ENCODE results near the gene CCDC149. TPM values are rescaled to one million over a fixed set of nuclear protein-coding genes. Genes with fewer than 3 reads are reported as not detected.

The CCDC149 gene
- total and polyA plus RNA-seq, 2 experiments from 2014 or later: 12.3 to 13.3 TPM

DNA sequence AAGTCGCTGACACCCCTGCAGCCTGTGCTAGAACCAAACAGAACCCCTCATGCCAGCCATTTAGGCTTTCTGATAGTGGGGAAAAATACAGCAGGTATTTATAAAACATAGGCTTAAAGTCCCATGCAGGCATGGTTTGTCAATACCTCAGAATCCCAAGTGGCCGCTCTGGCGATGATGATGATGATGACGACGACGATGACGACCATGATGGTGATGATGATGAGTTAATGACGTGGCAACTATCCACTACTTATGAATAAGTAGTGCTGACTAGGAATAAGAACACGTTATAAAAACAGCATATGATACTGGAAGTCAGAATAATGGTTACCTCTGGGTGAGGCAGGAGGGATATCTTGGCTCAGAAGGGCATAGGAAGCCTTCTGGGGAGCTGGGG is 18.0 kb downstream of the CCDC149 start:
- H4K20me1 ChIP-seq (ENCODE audit: insufficient read depth, poor library complexity, severe bottlenecking): no peaks in the 10 kb centered on the region
- H3K27ac ChIP-seq: no peak overlapping the region
- WGBS (ENCODE audit: low lambda C conversion rate, missing lambda C conversion rate): 96% methylated on average over 9 of the region's 9 CpGs
- no peaks in the 10 kb centered on the region for H3K4me1 ChIP-seq (ENCODE audit: insufficient read depth)
- H3K4me3 ChIP-seq: no peak overlapping the region
- H3K27me3 ChIP-seq: no peaks in the 10 kb centered on the region
- H3K9me2 ChIP-seq (replicated peaks; ENCODE audit: insufficient read depth): no peaks in the 10 kb centered on the region
- H3K4me2 ChIP-seq: no peak overlapping the region
- no peaks in the 10 kb centered on the region for H3K36me3 ChIP-seq (replicated peaks; ENCODE audit: insufficient read depth, low read depth)
- no peak for DNase-seq (ENCODE audit: low spot score)
- TF ChIP-seq EZH2 (IDR thresholded peaks at IDR 0.05; ENCODE audit: borderline replicate concordance): no peak
- TF ChIP-seq EZH2phosphoT487 (IDR thresholded peaks at IDR 0.05; ENCODE audit: low read depth, severe bottlenecking, unreplicated experiment): no peak
- TF ChIP-seq, protein P1, sequence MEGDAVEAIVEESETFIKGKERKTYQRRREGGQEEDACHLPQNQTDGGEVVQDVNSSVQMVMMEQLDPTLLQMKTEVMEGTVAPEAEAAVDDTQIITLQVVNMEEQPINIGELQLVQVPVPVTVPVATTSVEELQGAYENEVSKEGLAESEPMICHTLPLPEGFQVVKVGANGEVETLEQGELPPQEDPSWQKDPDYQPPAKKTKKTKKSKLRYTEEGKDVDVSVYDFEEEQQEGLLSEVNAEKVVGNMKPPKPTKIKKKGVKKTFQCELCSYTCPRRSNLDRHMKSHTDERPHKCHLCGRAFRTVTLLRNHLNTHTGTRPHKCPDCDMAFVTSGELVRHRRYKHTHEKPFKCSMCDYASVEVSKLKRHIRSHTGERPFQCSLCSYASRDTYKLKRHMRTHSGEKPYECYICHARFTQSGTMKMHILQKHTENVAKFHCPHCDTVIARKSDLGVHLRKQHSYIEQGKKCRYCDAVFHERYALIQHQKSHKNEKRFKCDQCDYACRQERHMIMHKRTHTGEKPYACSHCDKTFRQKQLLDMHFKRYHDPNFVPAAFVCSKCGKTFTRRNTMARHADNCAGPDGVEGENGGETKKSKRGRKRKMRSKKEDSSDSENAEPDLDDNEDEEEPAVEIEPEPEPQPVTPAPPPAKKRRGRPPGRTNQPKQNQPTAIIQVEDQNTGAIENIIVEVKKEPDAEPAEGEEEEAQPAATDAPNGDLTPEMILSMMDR (IDR thresholded peaks at IDR 0.05; ENCODE audit: poor library complexity): no peak
- H3K79me2 ChIP-seq: no peaks in the 10 kb centered on the region
- H3K9me3 ChIP-seq (ENCODE audit: low read depth): no peaks in the 10 kb centered on the region
- no peak overlapping the region for H2AFZ ChIP-seq

GRCh38 chr4:24894243-24894642 is 18.6 kb downstream of the CCDC149 start:
- no peak for TF ChIP-seq EZH2phosphoT487 (IDR thresholded peaks at IDR 0.05; ENCODE audit: low read depth, severe bottlenecking, unreplicated experiment)
- TF ChIP-seq, protein P1 (IDR thresholded peaks at IDR 0.05; ENCODE audit: poor library complexity): no peak
- no peak for TF ChIP-seq EZH2 (IDR thresholded peaks at IDR 0.05; ENCODE audit: borderline replicate concordance)
- WGBS (ENCODE audit: low lambda C conversion rate, missing lambda C conversion rate): 93% methylated on average over 1 of the region's 1 CpG

DNA sequence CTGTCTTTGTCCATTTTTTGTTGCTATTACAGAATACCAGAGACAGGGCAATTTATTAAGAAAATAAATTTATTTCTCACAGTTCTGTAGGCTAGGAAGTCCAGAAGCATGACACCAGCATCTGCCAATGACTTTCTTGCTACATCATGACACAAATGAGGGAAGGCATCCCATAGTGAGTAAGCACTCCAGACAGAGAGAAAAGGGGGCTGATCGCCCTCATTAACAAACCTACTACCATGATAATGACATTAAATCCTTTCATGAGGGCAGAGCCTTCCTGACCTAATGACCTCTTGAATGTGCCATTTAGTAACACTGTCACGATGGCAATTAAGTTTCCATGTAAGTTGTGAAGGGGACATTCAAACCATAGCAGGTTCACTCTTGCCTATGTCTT is 20.1 kb downstream of the CCDC149 start:
- H3K4me2 ChIP-seq: no peak overlapping the region
- H4K20me1 ChIP-seq (ENCODE audit: insufficient read depth, poor library complexity, severe bottlenecking): no peaks in the 10 kb centered on the region
- no peaks in the 10 kb centered on the region for H3K9me2 ChIP-seq (replicated peaks; ENCODE audit: insufficient read depth)
- H3K27ac ChIP-seq: no peak overlapping the region
- H3K27me3 ChIP-seq: no peaks in the 10 kb centered on the region
- H2AFZ ChIP-seq: no peak overlapping the region
- H3K79me2 ChIP-seq: no peaks in the 10 kb centered on the region
- no peaks in the 10 kb centered on the region for H3K4me1 ChIP-seq (ENCODE audit: insufficient read depth)
- 90% methylated on average over 2 of the region's 2 CpGs for WGBS (ENCODE audit: low lambda C conversion rate, missing lambda C conversion rate)
- no peak overlapping the region for H3K4me3 ChIP-seq
- no peak for DNase-seq (ENCODE audit: low spot score)
- TF ChIP-seq, protein P1 (IDR thresholded peaks at IDR 0.05; ENCODE audit: poor library complexity): no peak
- TF ChIP-seq EZH2 (IDR thresholded peaks at IDR 0.05; ENCODE audit: borderline replicate concordance): no peak
- TF ChIP-seq EZH2phosphoT487 (IDR thresholded peaks at IDR 0.05; ENCODE audit: low read depth, severe bottlenecking, unreplicated experiment): no peak
- no peaks in the 10 kb centered on the region for H3K36me3 ChIP-seq (replicated peaks; ENCODE audit: insufficient read depth, low read depth)
- H3K9me3 ChIP-seq (ENCODE audit: low read depth): no peaks in the 10 kb centered on the region

More at GRCh38 chr4:24894243-24894642, 18.6 kb downstream of the CCDC149 start:
- DNase-seq (ENCODE audit: low spot score): no peak
- H3K79me2 ChIP-seq: no peaks in the 10 kb centered on the region
- no peaks in the 10 kb centered on the region for H3K9me2 ChIP-seq (replicated peaks; ENCODE audit: insufficient read depth)
- no peaks in the 10 kb centered on the region for H3K4me1 ChIP-seq (ENCODE audit: insufficient read depth)
- H2AFZ ChIP-seq: no peak overlapping the region
- H4K20me1 ChIP-seq (ENCODE audit: insufficient read depth, poor library complexity, severe bottlenecking): no peaks in the 10 kb centered on the region
- no peak overlapping the region for H3K4me3 ChIP-seq
- no peak overlapping the region for H3K27ac ChIP-seq
- no peak overlapping the region for H3K4me2 ChIP-seq
- H3K36me3 ChIP-seq (replicated peaks; ENCODE audit: insufficient read depth, low read depth): no peaks in the 10 kb centered on the region
- no peaks in the 10 kb centered on the region for H3K27me3 ChIP-seq
- no peaks in the 10 kb centered on the region for H3K9me3 ChIP-seq (ENCODE audit: low read depth)

GRCh38 chr4:24892278-24892677 is 20.6 kb downstream of the CCDC149 start:
- DNase-seq (ENCODE audit: low spot score): no peak
- no peak for TF ChIP-seq EZH2 (IDR thresholded peaks at IDR 0.05; ENCODE audit: borderline replicate concordance)
- TF ChIP-seq, protein P1 (IDR thresholded peaks at IDR 0.05; ENCODE audit: poor library complexity): no peak
- TF ChIP-seq EZH2phosphoT487 (IDR thresholded peaks at IDR 0.05; ENCODE audit: low read depth, severe bottlenecking, unreplicated experiment): no peak
- H4K20me1 ChIP-seq (ENCODE audit: insufficient read depth, poor library complexity, severe bottlenecking): no peaks in the 10 kb centered on the region
- H3K9me3 ChIP-seq (ENCODE audit: low read depth): no peaks in the 10 kb centered on the region
- 77% methylated on average over 2 of the region's 2 CpGs for WGBS (ENCODE audit: low lambda C conversion rate, missing lambda C conversion rate)
- no peaks in the 10 kb centered on the region for H3K4me1 ChIP-seq (ENCODE audit: insufficient read depth)
- H3K27me3 ChIP-seq: no peaks in the 10 kb centered on the region
- no peaks in the 10 kb centered on the region for H3K9me2 ChIP-seq (replicated peaks; ENCODE audit: insufficient read depth)
- no peak overlapping the region for H3K4me2 ChIP-seq
- H2AFZ ChIP-seq: no peak overlapping the region
- no peaks in the 10 kb centered on the region for H3K79me2 ChIP-seq
- no peak overlapping the region for H3K4me3 ChIP-seq
- H3K27ac ChIP-seq: no peak overlapping the region
- H3K36me3 ChIP-seq (replicated peaks; ENCODE audit: insufficient read depth, low read depth): no peaks in the 10 kb centered on the region
